Renal cortical epithelial cell (primary cell): ENCODE measurements around the gene MS4A14. TPM values are rescaled to one million over a fixed set of nuclear protein-coding genes. Genes with fewer than 3 reads are reported as not detected.
"Not testable (repeated sequence)": the region's sequence is repeated elsewhere in the genome, so short reads cannot be mapped to it uniquely, and the experiment has no call there.

Experiments
- DNase-seq: peaks from one replicate; pipeline ENCODE4 v3.0.0-alpha.2; 2011; ENCODE audit warnings: low read depth
- total RNA-seq: library from RNA; depleted of rRNA; stranded (reverse); fragments of >200 nt; gene quantifications from 2 replicates; pipeline ENCODE4 v1.2.3, GENCODE V29; 2014

The MS4A14 gene
- not detected in 2 replicates for total RNA-seq

GRCh38 chr11:60396382-60396781, at the start of gene MS4A14:
Gene MS4A14 (plus strand): TSS chr11:60396459. CDS start chr11:60396579, 120 bp downstream.
- DNase-seq = no peak

GRCh38 chr11:60347084-60347797, 49.0 kb upstream of the MS4A14 start:
- no peak for DNase-seq

- DNase-seq = no peak
Observed at GRCh38 chr11:60348116-60348515, 48.1 kb upstream of the MS4A14 start.

- no peak for DNase-seq
Observed at GRCh38 chr11:60349990-60350389, 46.3 kb upstream of the MS4A14 start.

- no peak for DNase-seq
Observed at GRCh38 chr11:60357771-60358170, 38.5 kb upstream of the MS4A14 start.

GRCh38 chr11:60360621-60361020, 35.6 kb upstream of the MS4A14 start:
- no peak for DNase-seq

- no peak for DNase-seq
Observed at GRCh38 chr11:60362241-60362640, 34.0 kb upstream of the MS4A14 start.

GRCh38 chr11:60363542-60364470, 32.5 kb upstream of the MS4A14 start:
- DNase-seq = peak; percentile 44

GRCh38 chr11:60366262-60366904, 29.9 kb upstream of the MS4A14 start:
- not testable (repeated sequence) for DNase-seq

- peak; percentile 3 for DNase-seq
Observed at GRCh38 chr11:60367009-60367408, 29.2 kb upstream of the MS4A14 start.

GRCh38 chr11:60367896-60368295, 28.4 kb upstream of the MS4A14 start:
- no peak for DNase-seq

- no peak for DNase-seq
Observed at GRCh38 chr11:60370252-60370810, 25.9 kb upstream of the MS4A14 start.

- DNase-seq = peak; percentile 24
Observed at GRCh38 chr11:60370811-60371298, 25.4 kb upstream of the MS4A14 start.

GRCh38 chr11:60371386-60371785, 24.9 kb upstream of the MS4A14 start:
- DNase-seq = no peak

GRCh38 chr11:60371854-60372253, 24.4 kb upstream of the MS4A14 start:
- no peak for DNase-seq

- no peak for DNase-seq
Observed at GRCh38 chr11:60372767-60373166, 23.5 kb upstream of the MS4A14 start.

- no peak for DNase-seq
Observed at GRCh38 chr11:60375316-60375715, 20.9 kb upstream of the MS4A14 start.

- no peak for DNase-seq
Observed at GRCh38 chr11:60376601-60377000, 19.7 kb upstream of the MS4A14 start.

GRCh38 chr11:60377401-60378136, 18.7 kb upstream of the MS4A14 start:
- DNase-seq = no peak

GRCh38 chr11:60378354-60378753, 17.9 kb upstream of the MS4A14 start, which contains the start of gene MS4A7:
Gene MS4A7 (plus strand): TSS chr11:60378532. CDS start chr11:60383142, 4,610 bp downstream.
- DNase-seq = no peak
